Measurements from ENCODE around the gene DOCK1. TPM values are rescaled to one million over a fixed set of nuclear protein-coding genes. Genes with fewer than 3 reads are reported as not detected.

DOCK1 gene
- total and polyA plus RNA-seq, 5 experiments from 2014 or later: not detected

DNA sequence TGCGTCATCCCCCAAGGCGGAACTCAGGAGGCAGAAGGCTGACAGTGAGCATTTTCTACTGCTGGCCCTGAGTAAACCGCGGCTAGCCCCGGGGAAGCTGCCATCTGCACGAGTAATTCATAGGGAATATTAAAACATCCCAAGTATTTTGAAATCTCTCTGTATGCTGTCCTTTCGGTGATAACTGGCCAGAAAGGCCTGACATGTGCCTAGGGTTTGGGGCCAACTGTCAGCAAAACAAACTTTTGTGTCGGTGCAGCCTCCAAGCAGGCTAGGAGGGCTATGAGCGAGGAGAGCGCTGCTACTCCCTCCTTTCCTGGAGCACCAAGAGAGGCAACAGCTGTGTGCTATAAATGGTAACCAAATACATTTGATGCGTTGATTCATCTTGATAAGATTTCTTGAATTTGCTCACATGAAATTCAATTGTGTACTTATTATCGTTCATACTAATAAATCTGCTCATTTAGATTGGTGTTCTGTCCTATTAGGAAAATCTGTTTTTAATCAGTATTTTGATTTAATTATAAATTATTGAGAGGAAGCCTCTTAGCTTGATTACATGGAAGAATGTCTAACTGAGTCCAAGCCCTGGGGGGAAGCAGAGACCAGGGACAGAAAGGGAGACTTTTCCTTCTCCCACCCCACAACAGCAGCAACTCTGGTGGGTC is 519.5 kb downstream of the DOCK1 start:
- peaks cover 0 to 5% (median 0%) of the 10 kb centered on the region in 5 donors for H3K27me3 Mint-ChIP-seq
- DNase-seq (no peak), ATAC-seq (no peak)
- H3K4me1 Mint-ChIP-seq: peaks cover 0 to 3% (median 0%) of the 10 kb centered on the region in 4 donors
- POLR2A ChIA-PET: no interaction called here
- H3K9me3 Mint-ChIP-seq: peaks cover 0 to 9% (median 0%) of the 10 kb centered on the region in 9 donors
- H3K36me3 Mint-ChIP-seq: no peaks in the 10 kb centered on the region
- H3K4me3 Mint-ChIP-seq: no peak overlapping the region
- H3K27ac Mint-ChIP-seq: no peak overlapping the region

DNA sequence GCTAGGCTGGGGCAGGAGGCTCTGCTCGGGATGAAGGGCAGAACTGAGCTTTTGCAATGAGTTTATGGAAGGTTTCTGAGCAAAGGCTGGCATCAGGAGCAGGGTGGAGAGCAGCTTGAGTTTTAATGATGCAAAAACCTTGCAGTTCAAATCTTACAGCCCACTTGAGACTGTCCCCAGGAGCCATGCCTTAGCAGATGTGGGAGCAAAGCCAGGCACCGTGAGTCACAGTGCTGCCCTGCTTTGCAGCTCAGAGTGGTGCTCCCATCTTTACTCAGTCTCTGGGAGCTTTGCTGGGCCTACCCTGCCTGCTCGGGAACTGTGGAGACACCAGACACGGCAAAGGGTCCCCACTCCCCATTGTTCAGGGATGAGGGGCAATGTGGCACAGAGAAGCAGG is 521.5 kb downstream of the DOCK1 start:
- H3K27ac Mint-ChIP-seq: no peak overlapping the region
- POLR2A ChIA-PET: no interaction called here

DNA sequence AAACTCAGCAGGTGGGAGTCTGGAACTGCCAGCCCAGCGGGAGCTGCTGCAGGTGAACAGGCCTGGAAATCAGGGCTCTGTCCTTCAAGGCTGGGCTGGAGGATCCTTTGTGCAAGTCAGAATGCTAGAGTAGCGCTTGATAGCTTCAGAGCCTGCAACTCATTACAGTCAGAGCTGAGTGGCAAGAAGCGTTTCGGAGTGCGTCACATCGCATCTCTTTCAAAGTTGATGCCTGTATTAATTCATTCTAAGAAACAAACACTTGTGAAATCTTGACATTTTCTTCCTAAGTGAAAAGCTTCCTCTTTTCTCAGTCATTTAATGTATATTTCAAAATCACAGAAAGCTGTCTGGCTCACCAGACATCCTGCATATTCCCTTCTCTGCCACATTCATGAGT is 522.7 kb downstream of the DOCK1 start:
- H3K4me1 Mint-ChIP-seq: peaks cover 0 to 6% (median under 1%) of the 10 kb centered on the region in 4 donors
- no peak overlapping the region for H3K27ac Mint-ChIP-seq
- no peak for DNase-seq
- no peak overlapping the region for H3K4me3 Mint-ChIP-seq
- H3K27me3 Mint-ChIP-seq: peaks cover 0 to 5% (median 0%) of the 10 kb centered on the region in 5 donors
- POLR2A ChIA-PET: no interaction called here
- ATAC-seq: no peak
- H3K36me3 Mint-ChIP-seq: no peaks in the 10 kb centered on the region
- peaks cover 0 to 6% (median 0%) of the 10 kb centered on the region in 9 donors for H3K9me3 Mint-ChIP-seq

More for the DNA sequence above, 521.5 kb downstream of the DOCK1 start:
- peaks cover 0 to 5% (median 0%) of the 10 kb centered on the region in 5 donors for H3K27me3 Mint-ChIP-seq
- H3K4me1 Mint-ChIP-seq: peaks cover 0 to 4% (median 0%) of the 10 kb centered on the region in 4 donors
- H3K9me3 Mint-ChIP-seq: peaks cover 0 to 8% (median 0%) of the 10 kb centered on the region in 9 donors
- no peak for ATAC-seq
- no peaks in the 10 kb centered on the region for H3K36me3 Mint-ChIP-seq
- no peak for DNase-seq
- no peak overlapping the region for H3K4me3 Mint-ChIP-seq

DNA sequence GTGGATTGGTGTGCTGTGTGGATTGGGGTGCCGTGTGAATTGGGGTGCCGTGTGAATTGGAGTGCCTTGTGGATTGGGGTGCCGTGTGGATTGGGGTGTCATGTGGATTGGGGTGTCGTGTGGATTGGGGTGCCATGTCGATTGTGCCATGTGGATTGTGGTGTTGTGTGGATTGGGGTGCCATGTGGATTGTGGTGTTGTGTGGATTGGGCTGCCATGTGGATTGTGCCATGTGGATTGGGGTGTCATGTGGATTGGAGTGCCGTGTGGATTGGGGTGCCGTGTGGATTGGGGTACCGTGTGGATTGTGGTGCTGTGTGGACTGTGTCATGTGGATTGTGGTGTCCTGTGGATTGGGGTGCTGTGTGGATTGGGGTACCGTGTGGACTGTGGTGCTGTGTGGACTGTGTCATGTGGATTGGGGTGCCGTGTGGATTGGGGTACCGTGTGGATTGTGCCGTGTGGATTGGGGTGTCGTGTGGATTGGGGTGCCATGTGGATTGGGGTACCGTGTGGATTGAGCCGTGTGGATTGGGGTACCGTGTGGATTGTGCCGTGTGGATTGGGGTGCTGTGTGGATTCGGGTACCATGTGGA is 523.3 kb downstream of the DOCK1 start:
- POLR2A ChIA-PET: no interaction called here
- DNase-seq: no peak

DNA sequence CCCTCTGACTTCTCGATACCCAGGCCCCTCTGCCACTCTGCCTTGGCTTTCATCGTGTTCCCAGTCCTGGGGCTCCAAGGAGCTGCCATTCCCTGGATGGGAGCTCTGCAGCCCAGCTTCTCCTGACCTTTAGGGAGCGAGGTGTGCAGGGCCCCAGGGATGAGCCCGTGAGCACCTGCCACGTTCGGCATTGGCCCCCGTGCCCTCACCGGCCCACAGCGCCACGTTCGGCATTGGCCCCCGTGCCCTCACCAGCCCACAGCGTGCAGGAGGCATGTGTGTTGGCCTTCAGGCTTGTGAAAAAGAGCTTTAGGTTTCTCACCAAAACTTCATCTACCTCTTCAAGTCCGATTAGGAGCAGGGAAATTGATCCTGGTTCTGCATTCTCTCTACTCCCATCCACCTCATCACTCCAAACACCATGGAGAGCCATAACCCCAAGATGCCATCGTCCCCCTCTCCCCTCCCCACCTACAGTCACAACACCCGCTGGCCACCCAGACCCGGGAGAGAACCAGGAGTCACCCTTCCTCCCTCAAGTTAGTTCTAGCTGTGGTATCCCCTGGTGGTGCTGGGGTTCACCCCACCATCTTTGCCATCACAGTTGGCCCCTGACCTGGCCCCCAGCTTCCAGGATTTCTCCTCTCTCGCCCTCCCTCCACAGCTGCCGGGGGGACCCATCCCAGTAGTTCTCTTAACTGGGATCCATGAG is 524.5 kb downstream of the DOCK1 start:
- no peak for DNase-seq
- Mint-ChIP-seq H3K27ac (no peak overlapping the region), H3K27me3 (peaks cover 0 to 5% (median 0%) of the 10 kb centered on the region in 5 donors), H3K9me3 (peaks cover 0 to 6% (median 0%) of the 10 kb centered on the region in 9 donors), H3K4me3 (no peak overlapping the region), H3K4me1 (peaks cover 0 to 6% (median under 1%) of the 10 kb centered on the region in 4 donors), H3K36me3 (no peaks in the 10 kb centered on the region)
- POLR2A ChIA-PET: no interaction called here
- ATAC-seq: no peak

More for the DNA sequence above, 523.3 kb downstream of the DOCK1 start:
- H3K27me3 Mint-ChIP-seq: peaks cover 0 to 5% (median 0%) of the 10 kb centered on the region in 5 donors
- H3K4me3 Mint-ChIP-seq: no peak overlapping the region
- ATAC-seq: no peak
- no peak overlapping the region for H3K27ac Mint-ChIP-seq
- peaks cover 0 to 6% (median 0%) of the 10 kb centered on the region in 9 donors for H3K9me3 Mint-ChIP-seq
- no peaks in the 10 kb centered on the region for H3K36me3 Mint-ChIP-seq
- peaks cover 0 to 6% (median under 1%) of the 10 kb centered on the region in 4 donors for H3K4me1 Mint-ChIP-seq

DNA sequence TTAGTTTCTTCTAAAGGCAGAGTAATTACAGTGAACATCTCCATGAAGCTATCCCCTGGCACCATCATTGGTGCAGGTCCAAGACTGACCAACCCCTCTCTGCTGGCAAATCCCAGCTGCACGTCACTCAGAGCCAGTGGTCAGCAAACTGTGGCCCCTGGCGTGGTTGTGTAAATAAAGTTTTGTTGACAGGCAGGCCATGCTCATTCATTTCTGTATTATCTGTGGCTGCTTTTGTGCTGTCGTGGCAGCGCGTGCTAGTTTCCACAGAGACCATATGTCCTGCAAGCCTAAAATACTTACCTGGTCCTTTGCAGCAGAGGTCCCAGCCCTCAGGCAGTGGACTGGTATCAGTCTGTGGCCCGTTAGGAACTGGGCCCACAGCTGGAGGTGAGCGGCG is 526.3 kb downstream of the DOCK1 start:
- peaks cover 0 to 4% (median under 1%) of the 10 kb centered on the region in 4 donors for H3K4me1 Mint-ChIP-seq
- ATAC-seq (no peak), DNase-seq (no peak)
- no peak overlapping the region for H3K27ac Mint-ChIP-seq
- no peak overlapping the region for H3K4me3 Mint-ChIP-seq
- no peaks in the 10 kb centered on the region for H3K36me3 Mint-ChIP-seq
- peaks cover 0 to 5% (median 0%) of the 10 kb centered on the region in 9 donors for H3K9me3 Mint-ChIP-seq
- peaks cover 0 to 1% (median 0%) of the 10 kb centered on the region in 5 donors for H3K27me3 Mint-ChIP-seq
- POLR2A ChIA-PET: no interaction called here

DNA sequence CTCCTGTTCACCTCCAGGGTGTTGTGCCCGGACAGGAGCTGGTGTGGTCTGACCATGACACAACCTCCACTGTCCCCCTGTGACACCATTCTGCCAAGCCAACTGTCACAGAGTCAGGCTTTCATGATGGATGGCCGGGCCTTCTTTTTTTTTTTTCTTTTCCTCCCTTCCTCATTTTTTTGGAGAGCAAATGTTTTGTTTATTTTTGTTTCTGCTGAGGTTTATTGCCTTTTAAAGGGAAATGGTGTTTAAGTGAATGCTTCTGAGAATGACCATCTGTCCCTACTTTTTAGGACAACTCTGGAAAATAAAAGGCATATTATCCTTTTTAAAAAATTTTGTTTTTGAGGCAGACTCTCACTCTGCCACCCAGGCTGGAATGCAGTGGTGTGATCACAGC is 528.8 kb downstream of the DOCK1 start:
- H3K4me3 Mint-ChIP-seq: no peak overlapping the region
- ATAC-seq (no peak), DNase-seq (no peak)
- POLR2A ChIA-PET: no interaction called here
- H3K36me3 Mint-ChIP-seq: no peaks in the 10 kb centered on the region
- H3K4me1 Mint-ChIP-seq: peaks cover 0 to 4% (median under 1%) of the 10 kb centered on the region in 4 donors
- H3K27me3 Mint-ChIP-seq: peaks cover 0 to 1% (median 0%) of the 10 kb centered on the region in 5 donors
- H3K27ac Mint-ChIP-seq: no peak overlapping the region
- H3K9me3 Mint-ChIP-seq: peaks cover 0 to 2% (median 0%) of the 10 kb centered on the region in 9 donors

DNA sequence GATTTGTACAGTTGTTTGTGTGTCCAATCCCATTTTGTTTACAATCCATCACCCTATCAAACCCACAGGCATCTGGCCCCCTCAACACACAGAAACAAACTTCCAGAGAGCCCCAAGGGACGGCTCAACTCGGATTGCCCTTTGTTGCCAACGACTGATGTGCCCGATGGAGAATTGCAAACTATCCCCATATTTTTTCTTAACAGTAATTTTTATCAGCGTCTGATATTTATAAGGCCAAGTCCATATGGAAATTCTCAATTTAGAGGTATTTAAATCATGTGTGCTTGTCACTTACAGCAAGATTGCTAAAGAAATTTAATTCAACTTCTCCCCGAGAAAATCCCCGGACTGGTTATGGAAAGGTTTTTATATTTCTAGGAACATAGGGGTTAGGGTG is 530.0 kb downstream of the DOCK1 start:
- H3K36me3 Mint-ChIP-seq: no peaks in the 10 kb centered on the region
- H3K4me3 Mint-ChIP-seq: no peak overlapping the region

DNA sequence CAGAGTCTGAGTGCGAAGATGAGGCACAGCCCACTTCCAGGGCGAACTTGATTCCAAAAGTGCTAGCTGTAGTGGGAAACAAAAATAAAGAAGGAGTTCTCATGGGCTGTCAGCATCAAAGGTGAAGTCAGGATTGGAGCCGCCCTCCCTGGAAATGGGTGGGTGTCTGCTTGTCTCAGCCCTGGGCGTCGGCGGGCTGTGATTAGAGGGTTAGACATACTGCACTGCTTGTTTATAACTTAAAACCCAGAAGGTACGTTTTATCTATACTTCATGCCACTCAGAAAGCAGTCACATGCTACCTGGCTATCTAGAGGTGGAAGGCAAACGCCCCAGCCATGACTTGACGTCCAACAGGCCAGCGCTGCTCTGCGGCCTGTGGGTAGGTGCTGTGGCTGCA is 535.1 kb downstream of the DOCK1 start:
- POLR2A ChIA-PET: no interaction called here

More for the DNA sequence above, 530.0 kb downstream of the DOCK1 start:
- Mint-ChIP-seq H3K27me3 (no peaks in the 10 kb centered on the region), H3K9me3 (peaks cover 0 to 1% (median 0%) of the 10 kb centered on the region in 9 donors), H3K4me1 (peaks cover 0 to 2% (median under 1%) of the 10 kb centered on the region in 4 donors), H3K27ac (no peak overlapping the region)
- DNase-seq (no peak), ATAC-seq (no peak)
- POLR2A ChIA-PET: no interaction called here

DNA sequence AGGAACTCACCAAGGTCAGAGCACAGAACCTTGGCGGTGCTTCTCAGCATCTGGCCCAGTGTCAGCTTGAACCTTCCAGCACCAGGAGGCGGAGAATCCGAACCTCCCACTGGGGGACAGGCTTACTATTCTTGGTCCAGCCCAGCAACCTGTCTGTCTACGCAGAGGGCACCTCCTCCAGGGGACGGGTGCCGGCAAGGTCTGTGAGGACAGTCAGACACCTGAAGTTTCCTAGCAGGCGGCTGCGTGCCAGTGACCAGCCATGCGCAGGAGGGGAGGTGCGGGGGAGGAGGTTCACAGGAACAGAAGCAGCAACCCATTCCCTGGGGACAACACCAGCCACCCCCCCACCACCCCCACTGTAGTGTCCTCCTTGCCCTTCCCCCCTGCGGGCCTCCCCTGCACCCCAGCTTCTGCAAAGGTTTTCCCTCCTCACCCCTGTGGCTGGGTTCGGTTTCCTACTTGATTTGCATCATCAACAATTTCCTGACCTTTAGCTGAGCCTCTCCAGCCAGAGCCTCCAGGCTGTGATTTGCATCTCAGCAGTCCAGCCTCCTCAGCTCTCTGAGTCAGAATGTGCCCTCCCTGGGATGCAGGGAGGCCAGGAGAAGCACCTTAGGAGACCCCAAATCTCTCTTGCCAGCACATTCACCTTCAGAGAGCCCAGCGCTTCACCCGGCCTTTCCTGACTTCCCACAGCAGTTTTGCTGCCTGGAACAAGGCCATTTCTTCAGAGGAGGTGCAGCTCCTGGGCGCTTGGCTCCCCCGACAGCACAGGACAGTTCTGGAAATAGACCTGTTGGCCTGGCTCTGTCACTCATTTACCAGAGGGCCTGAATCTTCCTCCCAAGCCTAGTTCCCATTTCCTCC is 536.4 kb downstream of the DOCK1 start:
- DNase-seq: peak in 1 of 10 donors; percentile 47
- peaks cover 0 to 1% (median 0%) of the 10 kb centered on the region in 9 donors for H3K9me3 Mint-ChIP-seq
- H3K27ac Mint-ChIP-seq: no peak overlapping the region
- H3K36me3 Mint-ChIP-seq: no peaks in the 10 kb centered on the region
- H3K4me1 Mint-ChIP-seq: no peaks in the 10 kb centered on the region
- no peak for ATAC-seq
- peaks cover 0 to 5% (median 1%) of the 10 kb centered on the region in 5 donors for H3K27me3 Mint-ChIP-seq
- POLR2A ChIA-PET: no interaction called here
- no peak overlapping the region for H3K4me3 Mint-ChIP-seq

More for the DNA sequence above, 535.1 kb downstream of the DOCK1 start:
- no peak for DNase-seq
- H3K27me3 Mint-ChIP-seq: peaks cover 0 to 5% (median 1%) of the 10 kb centered on the region in 5 donors
- no peak overlapping the region for H3K27ac Mint-ChIP-seq
- H3K4me1 Mint-ChIP-seq: no peaks in the 10 kb centered on the region
- no peak for ATAC-seq
- no peaks in the 10 kb centered on the region for H3K36me3 Mint-ChIP-seq
- no peak overlapping the region for H3K4me3 Mint-ChIP-seq
- peaks cover 0 to 1% (median 0%) of the 10 kb centered on the region in 9 donors for H3K9me3 Mint-ChIP-seq

DNA sequence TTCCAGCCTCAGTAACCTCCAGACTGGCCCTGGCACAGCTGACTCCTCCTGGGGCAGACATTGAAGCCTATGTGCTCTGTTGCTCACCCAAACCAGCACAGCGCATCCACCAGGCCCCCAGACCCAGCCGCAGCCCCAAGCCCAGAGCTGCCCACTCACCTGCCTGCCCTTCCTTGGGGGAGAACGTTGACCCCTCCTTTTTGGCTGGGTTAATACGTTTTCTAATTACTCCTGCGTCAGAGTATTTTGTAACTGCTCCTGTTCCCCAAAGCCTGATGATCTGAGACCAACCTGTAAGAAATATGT is 536.9 kb downstream of the DOCK1 start:
- H3K4me1 Mint-ChIP-seq: no peaks in the 10 kb centered on the region
- no peak overlapping the region for H3K4me3 Mint-ChIP-seq
- ATAC-seq: no peak
- POLR2A ChIA-PET: no interaction called here
- no peak overlapping the region for H3K27ac Mint-ChIP-seq
- peak in 1 of 10 donors; percentile 50 for DNase-seq
- H3K36me3 Mint-ChIP-seq: no peaks in the 10 kb centered on the region
- peaks cover 0 to 5% (median 1%) of the 10 kb centered on the region in 5 donors for H3K27me3 Mint-ChIP-seq
- no peaks in the 10 kb centered on the region for H3K9me3 Mint-ChIP-seq

DNA sequence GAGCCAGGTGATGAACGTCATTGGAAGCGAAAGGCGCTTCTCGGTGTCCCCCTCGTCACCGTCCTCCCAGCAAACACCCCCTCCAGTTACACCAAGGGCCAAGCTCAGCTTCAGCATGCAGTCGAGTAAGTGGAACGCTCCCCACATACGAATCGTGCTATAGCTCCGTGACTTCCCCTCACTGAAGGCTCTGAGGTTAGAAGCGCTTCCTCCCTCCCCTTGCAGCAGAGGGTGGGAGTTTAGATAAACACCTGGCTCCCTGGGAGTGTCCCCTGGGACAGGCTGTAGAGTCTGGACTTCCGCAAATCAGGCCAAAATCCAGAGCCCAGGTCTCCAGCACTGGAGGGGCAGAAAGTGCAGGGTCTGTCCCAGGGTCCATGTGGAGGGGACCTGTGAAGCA is 538.9 kb downstream of the DOCK1 start:
- Mint-ChIP-seq H3K4me1 (no peaks in the 10 kb centered on the region), H3K27me3 (peaks cover 0 to 5% (median 1%) of the 10 kb centered on the region in 5 donors), H3K9me3 (no peaks in the 10 kb centered on the region), H3K4me3 (no peak overlapping the region), H3K27ac (no peak overlapping the region), H3K36me3 (no peaks in the 10 kb centered on the region)
- DNase-seq: no peak
- POLR2A ChIA-PET: no interaction called here
- no peak for ATAC-seq

All from naive thymus-derived CD8-positive, alpha-beta T cell (primary cell).